ENCODE results near the gene RALGPS2. TPM values are rescaled to one million over a fixed set of nuclear protein-coding genes. Genes with fewer than 3 reads are reported as not detected.

Gene RALGPS2
- total and polyA plus RNA-seq, 10 donors: 25.6 to 118 (median 77.2) TPM

- Histone ChIP-seq H3K4me1 (no peaks in the 10 kb centered on the region), H3K4me3 (no peak overlapping the region), H3K27ac (no peak overlapping the region), H3K9me3 (no peaks in the 10 kb centered on the region), H3K27me3 (replicated peaks in 1 of 7) (no peaks in the 10 kb centered on the region), H3K36me3 (no peaks in the 10 kb centered on the region)
- TF ChIP-seq CTCF (IDR thresholded peaks at IDR 0.05 in 8 of 11, conservative IDR thresholded peaks at IDR 0.05 in 3 of 11) (no peak), POLR2AphosphoS5 (IDR thresholded peaks at IDR 0.05) (no peak), POLR2A (IDR thresholded peaks at IDR 0.05) (no peak)
- no peak for DNase-seq
- intact Hi-C loops (cut with DNase I; ENCODE audit: low total_unique reads): no loop called here
- WGBS, 5 donors: 62 to 75% (median 67%) methylated on average over 6 of the region's 6 CpGs
These were observed 229.9 kb downstream of the RALGPS2 start for GRCh38 chr1:178954937-178955336.

- 56 to 86% (median 79%) methylated on average over 1 of the region's 1 CpG for WGBS, 5 donors
- H3K27ac ChIP-seq: no peak overlapping the region
- DNase-seq: no peak
- H3K27me3 ChIP-seq (replicated peaks in 1 of 7): no peaks in the 10 kb centered on the region
- TF ChIP-seq POLR2AphosphoS5 (IDR thresholded peaks at IDR 0.05): no peak
- H3K36me3 ChIP-seq: no peaks in the 10 kb centered on the region
- no peak overlapping the region for H3K4me3 ChIP-seq
- H3K9me3 ChIP-seq: no peaks in the 10 kb centered on the region
- no peaks in the 10 kb centered on the region for H3K4me1 ChIP-seq
- intact Hi-C loops (cut with DNase I; ENCODE audit: low total_unique reads): no loop called here
These were observed 230.4 kb downstream of the RALGPS2 start for GRCh38 chr1:178955391-178955954.

- H3K4me1 ChIP-seq: no peaks in the 10 kb centered on the region
- WGBS, 5 donors: 88 to 92% (median 89%) methylated on average over 5 to 9 of the region's 9 CpGs
- intact Hi-C loops (cut with DNase I; ENCODE audit: low total_unique reads): no loop called here
- no peaks in the 10 kb centered on the region for H3K36me3 ChIP-seq
- H3K27me3 ChIP-seq (replicated peaks in 1 of 7): no peaks in the 10 kb centered on the region
- peaks cover 0 to 5% (median 0%) of the 10 kb centered on the region in 8 donors for H3K9me3 ChIP-seq
- no peak overlapping the region for H3K27ac ChIP-seq
- DNase-seq: no peak
- H3K4me3 ChIP-seq: no peak overlapping the region
- TF ChIP-seq POLR2AphosphoS5 (IDR thresholded peaks at IDR 0.05): no peak
- no peak for TF ChIP-seq CTCF (IDR thresholded peaks at IDR 0.05 in 8 of 11, conservative IDR thresholded peaks at IDR 0.05 in 3 of 11)
- no peak for TF ChIP-seq POLR2A (IDR thresholded peaks at IDR 0.05)
These were observed 233.4 kb downstream of the RALGPS2 start for GRCh38 chr1:178958491-178958890.

- no peaks in the 10 kb centered on the region for H3K36me3 ChIP-seq
- no peak overlapping the region for H3K27ac ChIP-seq
- no peak for DNase-seq
- WGBS, 5 donors: 80 to 88% (median 82%) methylated on average over 17 of the region's 17 CpGs
- intact Hi-C loops (cut with DNase I; ENCODE audit: low total_unique reads): no loop called here
- TF ChIP-seq POLR2AphosphoS5 (IDR thresholded peaks at IDR 0.05): no peak
- no peak overlapping the region for H3K4me3 ChIP-seq
- H3K4me1 ChIP-seq: no peaks in the 10 kb centered on the region
- H3K27me3 ChIP-seq (replicated peaks in 1 of 7): no peaks in the 10 kb centered on the region
- peaks cover 0 to 8% (median under 1%) of the 10 kb centered on the region in 8 donors for H3K9me3 ChIP-seq
These were observed 234.8 kb downstream of the RALGPS2 start for GRCh38 chr1:178959543-178960460.

All from spleen (tissue), 11 donors.